K562 (cell line): ENCODE results near the gene U2AF1L4. TPM values are rescaled to one million over a fixed set of nuclear protein-coding genes. Genes with fewer than 3 reads are reported as not detected.
A peak's percentile ranks its signal among the peaks of the same experiment; 100 is the strongest.

Experiments
- ARNT ChIP-seq, 2 experiments: fragments of 450-650 bp; IDR thresholded peaks; 2 replicates each; pipeline ENCODE4 v1.6.1; 2016; ENCODE audit warnings: mild to moderate bottlenecking in 1 of 2
- DNMT1 ChIP-seq: fragments of 450-650 bp; IDR thresholded peaks from 2 replicates; pipeline ENCODE4 v1.6.1; 2016; ENCODE audit warnings: antibody characterized with exemption, mild to moderate bottlenecking
- E2F4 ChIP-seq: sonication (generic); formaldehyde crosslinking; IDR thresholded peaks from 2 replicates; pipeline ENCODE4 v1.8.0; 2022; ENCODE audit warnings: mild to moderate bottlenecking, low read depth, missing genetic modification reagents
- KLF16 ChIP-seq: IDR thresholded peaks from 2 replicates; pipeline ENCODE4 v1.6.1; 2016; ENCODE audit warnings: antibody characterized with exemption
- NCOA4 ChIP-seq: fragments of 450-650 bp; IDR thresholded peaks from 2 replicates; pipeline ENCODE4 v1.6.1; 2018; ENCODE audit warnings: mild to moderate bottlenecking; ENCODE audit not compliant: partially characterized antibody
- NR2C1 ChIP-seq, 2 experiments: fragments of 450-650 bp; IDR thresholded peaks; 2 replicates each; pipeline ENCODE4 v1.6.1; 2017; ENCODE audit warnings: mild to moderate bottlenecking in 2 of 2, antibody characterized with exemption in 1 of 2, inconsistent platforms in 1 of 2, missing compliant biosample characterization in 1 of 2, missing genetic modification characterization in 1 of 2
- POLR3G ChIP-seq: IDR thresholded peaks from 2 replicates; pipeline ENCODE4 v1.6.1; 2011; ENCODE audit not compliant: insufficient read length, insufficient replicate concordance; ENCODE audit errors: extremely low read depth
- PRMT5 ChIP-seq: sonication (generic); formaldehyde crosslinking; IDR thresholded peaks from 2 replicates; pipeline ENCODE4 v1.5.0; 2020; ENCODE audit warnings: missing genetic modification reagents
- RCOR1 ChIP-seq, 2 experiments: IDR thresholded peaks; 2 replicates each; pipeline ENCODE4 v1.6.1; 2012; ENCODE audit warnings: low read depth in 2 of 2, low read length in 2 of 2, borderline replicate concordance in 1 of 2, improper control_type of control experiment in 1 of 2
- RFX7 ChIP-seq: fragments of 250-450 bp; sonication (Bioruptor Pico); IDR thresholded peaks from 2 replicates; pipeline ENCODE4 v1.5.1; 2021; ENCODE audit warnings: mild to moderate bottlenecking
- RHOXF2B ChIP-seq: fragments of 250-450 bp; sonication (Bioruptor Pico); conservative IDR thresholded peaks from 2 replicates; pipeline ENCODE4 v1.5.1; 2021
- SMAD2 ChIP-seq: fragments of 150-350 bp; IDR thresholded peaks from 2 replicates; pipeline ENCODE4 v1.6.1; 2014; ENCODE audit warnings: low read depth, mild to moderate bottlenecking, low read length
- SMARCA5 ChIP-seq: fragments of 450-650 bp; IDR thresholded peaks from 2 replicates; pipeline ENCODE4 v1.6.1; 2016
- SREBF2 ChIP-seq: sonication (generic); formaldehyde crosslinking; IDR thresholded peaks from 2 replicates; pipeline ENCODE4 v1.4.0; 2020; ENCODE audit warnings: mild to moderate bottlenecking, missing genetic modification reagents
- TOE1 ChIP-seq, 2 experiments: fragments of 450-650 bp in 1 of 2; sonication (generic) in 1 of 2; formaldehyde crosslinking in 1 of 2; IDR thresholded peaks; 2 replicates each; pipeline versions ENCODE4 v1.7.1 to v1.8.0; 2016 to 2022; ENCODE audit warnings: borderline replicate concordance in 2 of 2, mild to moderate bottlenecking in 2 of 2, antibody characterized with exemption in 1 of 2, inconsistent platforms in 1 of 2, low read depth in 1 of 2, missing genetic modification reagents in 1 of 2, moderate library complexity in 1 of 2
- ZBTB7A ChIP-seq: IDR thresholded peaks from 2 replicates; pipeline ENCODE4 v1.6.1; 2011; ENCODE audit warnings: low read depth, mild to moderate bottlenecking, low read length, moderate library complexity, borderline replicate concordance; ENCODE audit not compliant: control insufficient read depth
- ZKSCAN1 ChIP-seq: fragments of 150-350 bp; IDR thresholded peaks from 2 replicates; pipeline ENCODE4 v1.6.1; 2016; ENCODE audit warnings: low read depth, low read length
- polyA plus RNA-seq, 8 experiments: library from polyadenylated mRNA; depleted of rRNA in 4 of 8; stranded (reverse) in 5 of 8; unstranded in 3 of 8; fragments of >200 nt; fragmentation: Nextera tagmentation in 2 of 8; fragmentation: Illumina TruSeq in 1 of 8; extraction: Ambion mirVana in 2 of 8; extraction: Trizol in 1 of 8; gene quantifications; 2 replicates each; pipeline versions ENCODE4 v1.2.1 to v1.2.3, GENCODE V29; 2011 to 2014; ENCODE audit warnings: inconsistent platforms in 1 of 8, missing spikeins in 1 of 8
- total RNA-seq, 7 experiments: library from RNA; depleted of rRNA in 6 of 7; stranded (reverse); fragments of >200 nt in 6 of 7; fragmentation: Illumina TruSeq in 2 of 7; extraction: Trizol in 2 of 7; gene quantifications; 2 replicates each; pipeline versions ENCODE4 v1.2.1 to v1.2.3, GENCODE V29; 2011 to 2021; ENCODE audit warnings: low replicate concordance in 1 of 7
- TF ChIP-seq, protein P1 (sequence below): fragments of 450-650 bp; formaldehyde crosslinking; IDR thresholded peaks from 2 replicates; pipeline ENCODE4 v1.4.0; 2022; ENCODE audit warnings: missing genetic modification characterization
- TF ChIP-seq, protein P2 (sequence below): fragments of 250-450 bp; sonication (Bioruptor Pico); IDR thresholded peaks from 2 replicates; pipeline ENCODE4 v1.4.0; 2020; ENCODE audit warnings: borderline replicate concordance
- TF ChIP-seq, protein P3 (sequence below), 2 experiments: fragments of 450-650 bp; conservative IDR thresholded peaks; 2 replicates each; pipeline ENCODE4 v1.6.1; 2017; ENCODE audit warnings: mild to moderate bottlenecking in 2 of 2, moderate library complexity in 2 of 2

Gene U2AF1L4
- total and polyA plus RNA-seq, 9 of the 15 experiments (the other 6 are each of a cell fraction or from before 2014, with no cell fraction given): 8.4 to 19.5 (median 12.6) TPM

GRCh38 chr19:35693835-35694599 is 51.2 kb downstream of the U2AF1L4 start (continued):
- TF ChIP-seq POLR3G (no peak), NCOA4 (peak; percentile 69), NR2C1 (IDR thresholded peaks at IDR 0.05) (peak; percentile 30; the same call in 1 of the 2 replicates), NR2C1 (tag; IDR thresholded peaks at IDR 0.05) (no peak), DNMT1 (no peak), ZBTB7A (peak; percentile 35; the same call in 1 of the 2 replicates), RFX7 (no peak), SREBF2 (CRISPR knock-in tag) (no peak), ZKSCAN1 (0 out of 2 replicates have a peak, but pooled peaks have one; percentile 20), KLF16 (peak; percentile 72), SMARCA5 (0 out of 2 replicates have a peak, but pooled peaks have one; percentile 50), RCOR1 (IDR thresholded peaks at IDR 0.05; ENCODE audit: borderline replicate concordance in 1 of 2, low read depth in 2 of 2, low read length in 2 of 2) (peak in 1 of 2 experiments; percentile 71; a peak in 1 of 4 replicates), PRMT5 (CRISPR knock-in tag) (no peak), E2F4 (CRISPR knock-in tag) (0 out of 2 replicates have a peak, but pooled peaks have one; percentile 38), ARNT (IDR thresholded peaks at IDR 0.05) (no peak; a peak in 1 of 4 replicates), TOE1 (IDR thresholded peaks at IDR 0.05; ENCODE audit: borderline replicate concordance) (peak; percentile 86), TOE1 (CRISPR knock-in tag; IDR thresholded peaks at IDR 0.05; ENCODE audit: borderline replicate concordance, low read depth) (0 out of 2 replicates have a peak, but pooled peaks have one; percentile 38), SMAD2 (no peak), RHOXF2B (CRISPR knock-in tag) (no peak)
- TF ChIP-seq, protein P1, sequence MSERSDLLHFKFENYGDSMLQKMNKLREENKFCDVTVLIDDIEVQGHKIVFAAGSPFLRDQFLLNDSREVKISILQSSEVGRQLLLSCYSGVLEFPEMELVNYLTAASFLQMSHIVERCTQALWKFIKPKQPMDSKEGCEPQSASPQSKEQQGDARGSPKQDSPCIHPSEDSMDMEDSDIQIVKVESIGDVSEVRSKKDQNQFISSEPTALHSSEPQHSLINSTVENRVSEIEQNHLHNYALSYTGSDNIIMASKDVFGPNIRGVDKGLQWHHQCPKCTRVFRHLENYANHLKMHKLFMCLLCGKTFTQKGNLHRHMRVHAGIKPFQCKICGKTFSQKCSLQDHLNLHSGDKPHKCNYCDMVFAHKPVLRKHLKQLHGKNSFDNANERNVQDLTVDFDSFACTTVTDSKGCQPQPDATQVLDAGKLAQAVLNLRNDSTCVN (CRISPR knock-in tag): peak; percentile 96
- TF ChIP-seq, protein P2, sequence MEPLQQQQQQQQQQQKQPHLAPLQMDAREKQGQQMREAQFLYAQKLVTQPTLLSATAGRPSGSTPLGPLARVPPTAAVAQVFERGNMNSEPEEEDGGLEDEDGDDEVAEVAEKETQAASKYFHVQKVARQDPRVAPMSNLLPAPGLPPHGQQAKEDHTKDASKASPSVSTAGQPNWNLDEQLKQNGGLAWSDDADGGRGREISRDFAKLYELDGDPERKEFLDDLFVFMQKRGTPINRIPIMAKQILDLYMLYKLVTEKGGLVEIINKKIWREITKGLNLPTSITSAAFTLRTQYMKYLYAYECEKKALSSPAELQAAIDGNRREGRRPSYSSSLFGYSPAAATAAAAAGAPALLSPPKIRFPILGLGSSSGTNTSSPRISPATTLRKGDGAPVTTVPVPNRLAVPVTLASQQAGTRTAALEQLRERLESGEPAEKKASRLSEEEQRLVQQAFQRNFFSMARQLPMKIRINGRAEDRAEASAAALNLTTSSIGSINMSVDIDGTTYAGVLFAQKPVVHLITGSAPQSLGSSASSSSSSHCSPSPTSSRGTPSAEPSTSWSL: no peak
- TF ChIP-seq, protein P3, sequence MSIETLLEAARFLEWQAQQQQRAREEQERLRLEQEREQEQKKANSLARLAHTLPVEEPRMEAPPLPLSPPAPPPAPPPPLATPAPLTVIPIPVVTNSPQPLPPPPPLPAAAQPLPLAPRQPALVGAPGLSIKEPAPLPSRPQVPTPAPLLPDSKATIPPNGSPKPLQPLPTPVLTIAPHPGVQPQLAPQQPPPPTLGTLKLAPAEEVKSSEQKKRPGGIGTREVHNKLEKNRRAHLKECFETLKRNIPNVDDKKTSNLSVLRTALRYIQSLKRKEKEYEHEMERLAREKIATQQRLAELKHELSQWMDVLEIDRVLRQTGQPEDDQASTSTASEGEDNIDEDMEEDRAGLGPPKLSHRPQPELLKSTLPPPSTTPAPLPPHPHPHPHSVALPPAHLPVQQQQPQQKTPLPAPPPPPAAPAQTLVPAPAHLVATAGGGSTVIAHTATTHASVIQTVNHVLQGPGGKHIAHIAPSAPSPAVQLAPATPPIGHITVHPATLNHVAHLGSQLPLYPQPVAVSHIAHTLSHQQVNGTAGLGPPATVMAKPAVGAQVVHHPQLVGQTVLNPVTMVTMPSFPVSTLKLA (conservative IDR thresholded peaks at IDR 0.05): peak in 1 of 2 experiments; percentile 50; a peak in 2 of 4 replicates
